ENCODE data around the gene MLLT1. TPM values are rescaled to one million over a fixed set of nuclear protein-coding genes. Genes with fewer than 3 reads are reported as not detected.

MLLT1 gene
- polyA plus RNA-seq, 1 experiment: 12.3 TPM

DNA sequence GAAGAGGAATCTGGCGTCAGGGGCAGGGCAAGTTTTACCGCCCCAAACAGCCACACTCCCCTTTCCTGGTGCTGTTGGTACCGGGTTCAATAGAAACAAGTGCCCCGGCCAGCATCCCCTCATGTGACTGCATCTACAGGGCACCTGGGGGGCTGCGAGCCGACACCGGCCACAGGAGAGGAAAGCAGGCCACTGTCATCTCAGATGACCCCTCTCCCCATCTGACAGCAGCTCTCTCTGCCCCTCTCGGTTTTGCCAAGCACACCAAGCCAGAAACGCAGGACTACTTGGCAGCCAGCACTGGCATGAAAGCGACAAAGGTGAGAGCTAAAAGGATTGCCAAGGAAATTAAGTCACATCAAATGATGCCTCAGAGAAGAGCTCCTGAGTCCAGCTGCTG, 37.1 kb downstream of the MLLT1 start:
- POLR2A ChIA-PET: no interaction called here
- no peak for DNase-seq (ENCODE audit: low read depth, low spot score)
- TF ChIP-seq, protein P1, sequence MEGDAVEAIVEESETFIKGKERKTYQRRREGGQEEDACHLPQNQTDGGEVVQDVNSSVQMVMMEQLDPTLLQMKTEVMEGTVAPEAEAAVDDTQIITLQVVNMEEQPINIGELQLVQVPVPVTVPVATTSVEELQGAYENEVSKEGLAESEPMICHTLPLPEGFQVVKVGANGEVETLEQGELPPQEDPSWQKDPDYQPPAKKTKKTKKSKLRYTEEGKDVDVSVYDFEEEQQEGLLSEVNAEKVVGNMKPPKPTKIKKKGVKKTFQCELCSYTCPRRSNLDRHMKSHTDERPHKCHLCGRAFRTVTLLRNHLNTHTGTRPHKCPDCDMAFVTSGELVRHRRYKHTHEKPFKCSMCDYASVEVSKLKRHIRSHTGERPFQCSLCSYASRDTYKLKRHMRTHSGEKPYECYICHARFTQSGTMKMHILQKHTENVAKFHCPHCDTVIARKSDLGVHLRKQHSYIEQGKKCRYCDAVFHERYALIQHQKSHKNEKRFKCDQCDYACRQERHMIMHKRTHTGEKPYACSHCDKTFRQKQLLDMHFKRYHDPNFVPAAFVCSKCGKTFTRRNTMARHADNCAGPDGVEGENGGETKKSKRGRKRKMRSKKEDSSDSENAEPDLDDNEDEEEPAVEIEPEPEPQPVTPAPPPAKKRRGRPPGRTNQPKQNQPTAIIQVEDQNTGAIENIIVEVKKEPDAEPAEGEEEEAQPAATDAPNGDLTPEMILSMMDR (IDR thresholded peaks at IDR 0.05; ENCODE audit: low read depth, low read length): no peak
- CTCF ChIA-PET: interaction anchor here (1.3 to 2.7 kb wide), 2 partner anchors 24 to 57 kb away, joined by 3 to 12 read pairs; no protein-coding TSS in a partner anchor
- H3K4me3 ChIP-seq (ENCODE audit: low read depth, low read length): no peak overlapping the region
- H3K27me3 ChIP-seq (ENCODE audit: control insufficient read depth, insufficient read depth, low read length): no peaks in the 10 kb centered on the region
- H3K9me3 ChIP-seq (ENCODE audit: control insufficient read depth, insufficient read depth, low read length): peaks cover 5% of the 10 kb centered on the region
- no peak overlapping the region for H3K27ac ChIP-seq (ENCODE audit: low read depth, low read length)

DNA sequence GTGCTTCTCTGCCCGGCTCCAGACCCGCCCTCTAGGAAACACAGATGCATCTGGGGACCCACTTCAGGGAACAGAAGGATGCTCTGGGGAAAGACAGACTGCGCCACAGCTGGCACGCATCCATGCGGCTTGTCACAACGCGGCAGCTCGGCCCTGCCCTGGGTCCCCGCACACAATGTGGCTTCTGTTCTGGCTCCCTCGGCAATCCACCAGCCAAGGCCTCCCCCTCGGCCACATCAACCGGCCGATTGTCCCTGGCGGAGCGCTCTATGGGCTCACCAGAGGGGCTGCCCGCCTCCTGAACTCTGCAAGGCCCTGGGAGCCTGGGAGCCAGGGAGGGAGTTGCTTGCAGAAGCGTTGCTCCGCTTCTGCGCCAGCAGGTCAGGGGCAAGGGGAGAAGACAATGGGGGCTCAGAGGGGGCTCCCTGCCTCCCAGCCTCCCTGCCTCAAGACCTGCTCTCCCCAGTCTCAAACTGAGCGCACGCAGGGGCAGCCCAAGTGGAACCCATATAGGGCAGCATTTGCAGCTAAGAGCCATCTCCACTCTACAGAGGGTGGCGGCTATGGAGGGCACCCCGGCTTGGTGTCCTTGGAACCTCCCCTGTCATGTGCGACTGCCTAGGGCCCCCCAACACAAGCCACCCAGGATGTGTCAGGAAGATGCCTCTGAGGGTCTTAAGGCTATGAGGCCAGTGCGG, 37.9 kb downstream of the MLLT1 start:
- H3K9me3 ChIP-seq (ENCODE audit: control insufficient read depth, insufficient read depth, low read length): peaks cover 3% of the 10 kb centered on the region
- ChIA-PET POLR2A (no interaction called here), CTCF (interaction anchor here (2.7 kb wide), 1 partner anchor 23 kb away, joined by 12 read pairs; no protein-coding TSS in a partner anchor)
- H3K4me3 ChIP-seq (ENCODE audit: low read depth, low read length): no peak overlapping the region
- no peak overlapping the region for H3K27ac ChIP-seq (ENCODE audit: low read depth, low read length)
- DNase-seq (ENCODE audit: low read depth, low spot score): no peak
- TF ChIP-seq, protein P1 (IDR thresholded peaks at IDR 0.05; ENCODE audit: low read depth, low read length): no peak
- H3K27me3 ChIP-seq (ENCODE audit: control insufficient read depth, insufficient read depth, low read length): no peaks in the 10 kb centered on the region

DNA sequence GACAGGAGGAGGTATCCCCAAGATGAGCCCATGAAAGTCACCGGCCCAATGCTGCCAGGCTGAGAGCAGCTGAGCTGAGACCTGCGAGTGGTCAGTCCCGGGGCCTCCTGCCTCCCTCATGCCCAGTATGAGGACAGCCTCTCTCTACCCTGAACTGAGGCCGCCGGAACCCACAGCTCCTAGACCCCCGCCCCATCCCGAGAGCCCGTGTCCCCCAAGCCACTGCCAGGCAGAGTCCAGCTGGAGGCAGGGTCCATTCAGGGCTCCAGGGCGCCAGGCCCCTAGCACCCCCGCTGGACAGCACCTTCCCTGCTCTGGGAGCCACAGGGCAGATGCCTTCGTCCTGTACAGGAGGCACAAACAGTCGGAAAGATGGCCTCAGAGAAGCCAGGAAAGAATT, 38.7 kb downstream of the MLLT1 start:
- Histone ChIP-seq H3K9me3 (ENCODE audit: control insufficient read depth, insufficient read depth, low read length) (no peaks in the 10 kb centered on the region; the same call in none of the 2 replicates), H3K4me3 (ENCODE audit: low read depth, low read length) (no peak overlapping the region), H3K27ac (ENCODE audit: low read depth, low read length) (no peak overlapping the region), H3K27me3 (ENCODE audit: control insufficient read depth, insufficient read depth, low read length) (no peaks in the 10 kb centered on the region)
- DNase-seq (ENCODE audit: low read depth, low spot score): no peak
- CTCF ChIA-PET: interaction anchor here (2.7 kb wide), 1 partner anchor 23 kb away, joined by 12 read pairs; no protein-coding TSS in a partner anchor
- TF ChIP-seq, protein P1 (IDR thresholded peaks at IDR 0.05; ENCODE audit: low read depth, low read length): no peak
- POLR2A ChIA-PET: no interaction called here

DNA sequence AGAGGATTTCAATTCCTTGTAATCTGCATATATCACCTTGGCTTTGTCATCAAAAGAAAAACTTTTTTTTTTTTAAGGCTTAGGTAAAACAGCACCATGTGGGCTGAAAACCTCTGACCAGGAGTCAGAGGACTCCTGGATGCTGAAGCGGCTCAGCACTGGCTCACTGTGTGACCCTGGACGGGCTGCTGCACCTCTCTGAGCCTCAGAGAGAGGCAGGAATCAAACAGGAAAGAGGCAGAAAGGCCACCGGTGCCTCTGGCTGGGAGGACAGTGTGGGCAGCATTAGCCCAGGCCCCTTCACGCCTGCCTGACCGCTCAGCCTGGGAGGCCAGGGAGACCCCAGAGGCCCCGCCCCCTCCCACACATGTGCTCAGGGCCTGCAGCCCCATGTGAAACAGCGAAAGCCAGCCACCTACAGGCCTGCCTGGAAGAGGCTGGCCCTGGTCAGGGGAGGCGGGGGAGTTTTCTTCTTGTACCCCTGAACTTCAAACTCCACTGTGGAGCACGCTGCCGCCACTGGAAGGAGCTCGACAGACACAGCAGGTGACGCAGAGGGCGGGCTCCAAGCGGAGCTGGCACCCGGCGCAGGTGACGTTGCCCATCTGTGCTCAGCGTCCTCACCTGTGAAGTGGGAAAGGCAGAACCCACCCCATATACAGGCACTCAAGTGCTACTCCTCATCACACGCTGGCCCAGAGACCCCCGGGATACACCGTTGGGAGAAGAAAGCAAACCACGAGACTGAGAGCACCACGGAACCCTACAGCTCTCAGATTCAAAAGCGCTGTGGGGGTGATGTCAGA, 39.7 kb downstream of the MLLT1 start:
- H3K9me3 ChIP-seq (ENCODE audit: control insufficient read depth, insufficient read depth, low read length): no peaks in the 10 kb centered on the region; the same call in 1 of the 2 replicates
- no peak for DNase-seq (ENCODE audit: low read depth, low spot score)
- H3K4me3 ChIP-seq (ENCODE audit: low read depth, low read length): no peak overlapping the region
- POLR2A ChIA-PET: no interaction called here
- TF ChIP-seq, protein P1 (IDR thresholded peaks at IDR 0.05; ENCODE audit: low read depth, low read length): no peak
- no peak overlapping the region for H3K27ac ChIP-seq (ENCODE audit: low read depth, low read length)
- H3K27me3 ChIP-seq (ENCODE audit: control insufficient read depth, insufficient read depth, low read length): no peaks in the 10 kb centered on the region
- CTCF ChIA-PET: no interaction called here

DNA sequence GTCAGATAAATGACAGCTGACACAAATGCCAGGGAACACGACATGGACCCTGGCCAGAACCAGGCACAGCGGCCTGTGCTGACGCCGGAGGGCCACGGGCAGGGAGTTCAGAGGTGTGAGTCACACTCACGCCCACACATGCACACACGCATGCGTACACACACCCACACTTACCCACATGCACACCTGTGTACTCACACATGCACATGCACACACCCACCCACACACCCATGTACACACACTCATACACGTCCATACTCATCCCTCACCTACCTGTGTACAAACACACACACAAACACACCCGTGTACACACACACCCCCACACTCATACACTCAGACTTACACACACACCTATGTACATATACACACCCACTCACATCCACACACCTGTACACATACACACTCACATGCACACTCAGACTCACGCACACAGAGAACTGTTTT, 40.4 kb downstream of the MLLT1 start:
- Histone ChIP-seq H3K9me3 (ENCODE audit: control insufficient read depth, insufficient read depth, low read length) (no peaks in the 10 kb centered on the region; the same call in 1 of the 2 replicates), H3K27ac (ENCODE audit: low read depth, low read length) (no peak overlapping the region), H3K4me3 (ENCODE audit: low read depth, low read length) (no peak overlapping the region), H3K27me3 (ENCODE audit: control insufficient read depth, insufficient read depth, low read length) (no peaks in the 10 kb centered on the region)
- ChIA-PET CTCF (interaction anchor here (1.5 kb wide), 1 partner anchor 21 kb away, joined by 12 read pairs; no protein-coding TSS in a partner anchor), POLR2A (no interaction called here)
- TF ChIP-seq, protein P1 (IDR thresholded peaks at IDR 0.05; ENCODE audit: low read depth, low read length): no peak
- DNase-seq (ENCODE audit: low read depth, low spot score): no peak

Data from AG04450 (cell line).